GM18907 (cell line): ENCODE results near the gene XK.
"Not testable (repeated sequence)": the region's sequence is repeated elsewhere in the genome, so short reads cannot be mapped to it uniquely, and the experiment has no call there.

Experiments
- ATAC-seq: cut with Tn5 transposase; IDR thresholded peaks from one replicate; pipeline ENCODE4 v1.9.1; 2021; ENCODE audit warnings: mild to moderate bottlenecking, moderate library complexity; ENCODE audit not compliant: unreplicated experiment

Gene XK

DNA sequence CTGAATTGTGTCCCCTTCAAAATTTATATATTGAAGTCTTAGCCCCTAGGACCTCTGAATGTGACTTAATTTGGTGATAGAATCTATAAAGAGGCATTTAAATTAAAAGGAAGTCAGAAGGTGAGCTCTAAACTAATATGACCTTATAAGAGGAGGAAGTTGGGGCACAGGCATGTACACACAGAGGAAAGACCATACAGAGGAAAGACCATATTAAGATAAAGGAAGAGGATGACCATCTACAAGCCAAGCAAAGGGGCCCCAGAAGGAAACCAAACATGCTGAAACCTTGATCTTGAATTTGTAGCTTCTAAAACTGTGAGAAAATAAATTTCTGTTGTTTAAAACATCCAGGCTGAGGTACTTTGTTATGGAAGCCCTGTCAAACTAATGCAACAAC, 67.3 kb downstream of the XK start:
- ATAC-seq = no peak

DNA sequence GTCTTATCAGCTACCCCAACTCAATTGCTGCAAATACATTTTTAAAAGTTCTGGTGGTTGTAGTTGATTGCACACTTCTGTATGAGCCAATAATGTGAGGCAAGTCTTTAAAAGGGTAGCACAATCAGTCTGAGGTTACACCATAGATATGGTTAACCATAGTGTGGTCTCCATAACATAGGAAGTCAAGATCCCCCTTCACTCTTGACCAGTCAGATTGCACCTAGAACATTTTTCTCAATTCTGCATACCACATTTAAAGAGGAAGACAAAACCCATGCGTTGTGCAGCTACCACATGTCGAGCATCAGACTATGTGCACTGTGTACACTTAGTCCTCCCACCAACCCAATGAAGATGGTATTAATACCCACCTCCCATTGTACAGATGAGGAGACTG, 67.8 kb downstream of the XK start:
- ATAC-seq = no peak

DNA sequence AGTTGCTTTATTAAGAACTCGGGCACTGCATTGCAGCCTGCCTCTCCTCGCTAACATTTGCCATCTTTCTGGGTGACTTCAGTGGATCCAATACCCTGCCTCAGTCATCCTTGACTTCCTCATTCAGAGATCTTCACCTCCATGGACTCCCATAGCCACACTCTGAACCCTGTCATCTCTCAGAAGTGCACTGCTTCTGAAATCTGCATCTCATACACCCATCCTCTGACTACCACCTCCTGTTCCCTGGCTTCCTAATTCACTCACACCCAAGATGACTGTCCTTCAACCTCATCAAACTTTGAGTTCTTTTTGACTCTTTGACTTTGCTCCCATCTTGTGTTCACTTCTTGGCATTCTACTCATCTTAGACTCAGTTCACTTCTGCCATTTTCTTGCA, 68.9 kb downstream of the XK start:
- peak; percentile 11 for ATAC-seq

DNA sequence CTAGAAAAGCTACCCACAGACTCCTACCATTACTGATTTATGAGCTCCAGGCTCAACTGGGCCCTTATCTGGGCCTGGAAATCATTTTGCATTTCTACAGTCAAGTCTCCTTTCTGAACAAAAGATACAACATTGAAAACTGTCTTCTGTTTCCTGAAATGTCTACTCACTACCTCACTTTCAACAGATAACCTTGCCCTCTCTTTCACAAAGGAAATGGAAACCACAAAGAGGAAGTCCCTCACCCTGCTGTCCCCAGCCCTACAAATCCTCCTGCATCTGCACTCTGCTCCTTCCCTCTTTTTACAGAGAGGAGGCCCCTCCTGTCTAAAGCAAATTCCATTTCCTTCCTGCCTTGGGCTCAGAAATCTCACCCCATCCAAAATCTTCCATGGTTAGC, 69.4 kb downstream of the XK start:
- ATAC-seq = peak; percentile 98

DNA sequence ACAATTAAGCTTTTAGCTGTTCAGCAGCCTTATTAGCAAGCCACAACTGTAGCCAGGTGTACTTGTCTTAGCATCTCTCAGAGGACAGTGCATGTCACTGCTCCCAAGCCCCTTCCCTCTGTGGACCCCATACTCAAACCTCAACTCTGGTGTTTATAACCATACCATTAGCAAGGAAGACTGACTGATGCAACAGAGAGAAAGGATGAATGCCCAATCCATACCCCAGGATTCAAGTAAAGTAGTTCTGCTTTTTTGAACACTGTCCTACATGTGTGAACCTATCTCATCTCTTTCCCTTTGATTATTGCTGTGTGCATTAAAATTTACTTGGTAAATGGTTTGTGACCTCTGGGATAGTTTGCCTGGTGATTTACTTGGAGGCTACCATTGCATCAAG, 71.5 kb downstream of the XK start:
- ATAC-seq = no peak

DNA sequence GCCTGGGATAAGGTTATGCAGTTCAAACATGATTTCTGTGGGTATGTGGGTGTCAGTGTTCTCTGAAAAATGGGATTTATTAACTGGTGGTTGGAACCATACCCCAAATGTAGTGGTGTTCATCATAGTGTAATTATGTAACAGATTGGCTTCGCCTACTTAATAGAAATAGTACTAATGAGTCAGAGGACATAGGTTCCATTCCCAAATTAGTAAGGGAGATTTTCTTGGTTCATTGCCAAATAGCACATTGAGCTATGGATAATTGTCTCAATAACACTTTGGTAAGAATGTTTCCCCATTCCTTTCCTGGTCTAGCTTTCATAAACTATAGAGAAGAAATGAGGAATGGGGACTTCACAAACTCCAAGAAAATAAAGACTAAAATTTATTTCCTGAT, 73.8 kb downstream of the XK start:
- ATAC-seq = no peak

DNA sequence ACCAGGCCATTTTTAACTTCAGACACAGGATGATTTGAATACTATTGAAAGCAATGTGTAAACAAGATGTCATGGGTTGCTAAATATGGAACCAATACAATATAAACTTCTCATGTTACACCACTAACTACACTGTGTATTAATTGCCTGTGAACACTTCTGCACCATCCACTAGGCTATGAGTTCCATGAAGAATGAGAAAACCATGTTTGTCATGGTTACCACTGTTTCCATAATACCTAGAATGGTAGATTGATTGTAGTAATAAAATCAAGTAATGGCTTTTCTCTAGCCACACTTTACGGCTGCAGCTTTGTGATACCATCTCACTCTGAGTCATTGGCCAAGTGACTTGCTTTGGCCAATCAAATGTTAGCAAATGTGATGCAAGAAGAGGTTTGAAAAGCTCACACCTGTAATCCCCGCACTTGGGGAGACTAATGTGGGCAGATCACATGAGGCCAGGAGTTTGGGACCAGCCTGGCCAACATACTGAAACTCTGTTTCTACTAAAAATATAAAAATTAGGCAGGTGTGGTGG, 74.4 kb downstream of the XK start:
- no peak for ATAC-seq

DNA sequence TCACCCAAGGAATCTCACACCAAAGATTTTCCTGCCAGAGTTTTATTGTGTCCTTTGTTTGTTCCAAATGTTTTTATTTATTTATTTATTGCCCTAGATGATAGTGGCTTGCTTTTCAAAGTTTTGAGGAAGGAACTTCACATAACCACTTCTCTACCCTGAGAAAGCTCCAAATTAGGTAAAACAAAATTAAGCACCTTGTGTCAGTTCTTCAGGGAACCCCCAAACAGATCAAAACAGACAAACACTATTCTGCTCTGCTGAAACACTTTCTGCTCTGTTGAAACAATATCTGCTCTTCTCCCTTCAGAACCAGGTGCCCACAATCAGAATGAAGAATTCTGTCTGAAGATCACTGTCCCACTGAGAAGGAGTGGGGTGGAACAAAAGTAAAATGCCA, 77.8 kb downstream of the XK start:
- ATAC-seq = no peak

DNA sequence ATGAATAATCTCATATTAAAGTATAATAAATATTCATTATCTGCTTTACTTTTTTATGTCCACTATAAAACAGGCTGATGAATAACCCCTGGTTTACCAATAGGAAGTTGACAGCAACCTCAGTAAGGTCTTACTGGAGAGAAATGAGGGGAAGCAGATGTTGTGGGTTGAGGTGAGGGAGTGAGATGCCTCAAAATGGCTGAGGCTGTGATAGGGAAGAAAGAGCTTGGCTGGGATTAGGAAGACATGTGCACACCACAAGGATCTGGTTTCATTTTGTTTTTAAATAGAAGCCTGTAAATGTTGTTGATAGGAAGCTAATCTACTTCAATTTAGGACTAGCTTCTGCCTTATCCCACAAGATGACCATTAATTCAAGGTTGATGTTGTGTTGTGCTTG, 79.9 kb downstream of the XK start:
- no peak for ATAC-seq

DNA sequence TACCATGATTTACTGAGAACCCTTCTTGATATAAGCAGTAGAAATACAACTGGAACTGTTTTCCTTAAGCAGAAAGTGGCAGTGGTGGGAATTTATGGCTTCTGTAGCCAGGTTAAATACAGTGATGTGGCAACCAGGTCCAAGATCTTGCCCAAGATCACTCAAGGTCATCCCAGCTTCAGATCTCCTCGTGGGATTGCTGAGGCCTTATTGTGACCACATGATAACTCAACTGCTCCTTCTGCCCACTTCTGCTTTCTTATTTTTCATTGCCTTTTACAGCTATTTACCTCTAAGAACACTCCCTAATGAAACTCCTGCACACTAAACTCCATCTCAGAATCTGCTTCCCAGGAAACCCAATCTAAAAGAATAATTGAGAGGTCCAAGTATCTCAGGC, 81.8 kb downstream of the XK start:
- no peak for ATAC-seq

DNA sequence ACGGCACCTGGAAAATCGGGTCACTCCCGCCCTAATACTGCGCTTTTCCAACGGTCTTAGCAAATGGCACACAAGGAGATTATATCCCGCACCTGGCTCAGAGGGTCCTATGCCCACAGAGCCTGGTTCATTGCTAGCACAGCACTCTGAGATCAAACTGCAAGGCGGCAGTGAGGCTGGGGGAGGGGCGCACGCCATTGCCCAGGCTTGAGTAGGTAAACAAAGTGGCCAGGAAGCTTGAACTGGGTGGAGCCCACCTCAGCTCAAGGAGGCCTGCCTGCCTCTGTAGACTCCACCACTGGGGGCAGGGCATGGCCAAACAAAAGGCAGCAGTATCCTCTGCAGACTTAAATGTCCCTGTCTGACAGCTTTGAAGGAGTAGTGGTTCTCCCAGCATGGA, 83.3 kb downstream of the XK start:
- ATAC-seq = not testable (repeated sequence)

DNA sequence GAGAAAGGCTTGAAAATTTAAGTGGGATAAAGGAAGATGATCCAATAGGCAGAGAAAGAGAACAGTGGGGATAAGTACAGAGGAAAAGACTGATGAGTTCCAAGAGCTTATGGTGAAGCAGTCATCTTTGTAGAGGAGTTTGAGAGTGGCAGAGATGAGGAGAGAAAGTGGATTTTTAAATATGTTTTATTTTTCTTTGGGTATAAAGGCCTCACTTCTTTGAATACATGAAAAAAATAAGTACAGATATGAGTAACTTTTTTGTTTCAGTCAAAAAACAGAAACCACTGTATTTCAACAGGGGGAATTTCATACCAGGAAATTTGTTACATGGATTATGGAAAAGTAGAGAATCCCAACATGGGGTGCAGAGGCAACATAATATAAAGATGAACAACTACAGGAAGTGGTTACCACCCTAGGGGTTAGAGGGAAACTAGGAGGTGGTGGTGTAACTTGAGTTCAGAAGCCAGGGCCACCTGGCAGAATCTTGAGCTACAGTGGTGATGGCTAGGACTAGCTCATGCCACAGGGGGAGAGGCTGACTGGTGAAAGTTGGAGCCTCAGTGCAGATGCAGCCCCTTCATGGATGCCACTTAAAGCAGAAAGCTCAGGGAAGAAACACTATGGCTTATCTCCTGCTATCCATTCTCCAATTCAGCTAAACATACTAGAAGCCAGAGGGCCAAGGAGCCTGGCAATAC, 90.8 kb downstream of the XK start:
- peak; percentile 86 for ATAC-seq

DNA sequence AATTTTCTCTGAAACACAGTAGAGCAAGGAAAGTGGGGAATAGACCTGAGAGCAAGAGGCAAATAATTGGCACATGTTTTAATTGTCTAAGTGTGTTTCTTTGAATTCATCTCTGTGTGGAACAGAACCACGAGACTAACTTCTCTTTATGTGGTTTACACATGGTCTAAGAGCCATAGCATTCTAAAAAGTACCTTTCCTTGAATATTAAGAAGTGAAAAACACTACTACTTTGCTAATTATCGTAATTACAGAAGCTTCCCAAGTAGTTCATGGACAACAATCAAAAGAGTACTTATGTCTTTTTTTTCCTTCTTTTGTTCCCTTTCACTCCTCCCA, 91.4 kb downstream of the XK start:
- peak; percentile 31 for ATAC-seq

DNA sequence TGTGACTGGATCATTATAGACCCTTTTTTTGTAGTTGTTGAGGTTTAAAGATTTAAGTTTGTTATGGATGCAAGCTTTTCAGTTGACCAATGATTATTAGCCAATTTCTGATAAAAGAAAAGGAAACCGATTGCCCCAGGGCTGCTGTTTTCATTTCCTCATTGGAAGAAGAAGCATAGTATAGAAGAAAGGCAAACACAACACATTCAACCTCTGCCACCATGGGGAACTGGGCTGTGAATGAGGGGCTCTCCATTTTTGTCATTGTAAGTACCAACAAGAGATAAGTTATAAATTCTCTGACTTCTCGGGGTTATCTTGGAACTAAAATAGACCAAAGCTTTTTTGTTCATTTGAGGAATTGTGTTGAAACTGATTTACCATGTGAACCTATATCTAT, 94.3 kb downstream of the XK start, which contains the start of gene CYBB:
Gene CYBB (plus strand): TSS at position 203 of the 400 bp plus-strand sequence. CDS start 19 bp downstream, at position 222.
- no peak for ATAC-seq

DNA sequence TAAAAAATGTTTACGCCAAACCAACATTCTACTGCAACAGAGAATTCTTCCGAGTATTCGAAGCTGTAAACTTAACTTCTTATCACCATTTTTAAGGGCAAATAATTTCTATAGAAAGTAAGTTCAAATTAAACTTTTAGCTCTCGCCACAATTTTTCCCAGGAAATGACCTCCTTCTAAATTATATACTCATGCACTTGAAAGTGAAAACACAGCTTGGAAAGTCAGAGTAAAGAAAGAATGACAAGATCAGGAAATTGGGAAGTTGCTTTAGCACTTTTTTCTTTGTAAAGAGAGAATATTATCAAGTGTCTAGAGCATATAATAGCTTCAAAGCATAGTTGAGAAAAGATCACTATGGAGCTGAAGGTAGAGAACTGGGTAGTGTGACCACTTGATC, 95.5 kb downstream of the XK start:
- ATAC-seq = peak; percentile 11
